ENCODE measurements around the gene MAP2K5. TPM values are rescaled to one million over a fixed set of nuclear protein-coding genes. Genes with fewer than 3 reads are reported as not detected.

Gene MAP2K5
- total RNA-seq, 2 experiments from 2014 or later, result 15.4 to 20.6 TPM

DNA sequence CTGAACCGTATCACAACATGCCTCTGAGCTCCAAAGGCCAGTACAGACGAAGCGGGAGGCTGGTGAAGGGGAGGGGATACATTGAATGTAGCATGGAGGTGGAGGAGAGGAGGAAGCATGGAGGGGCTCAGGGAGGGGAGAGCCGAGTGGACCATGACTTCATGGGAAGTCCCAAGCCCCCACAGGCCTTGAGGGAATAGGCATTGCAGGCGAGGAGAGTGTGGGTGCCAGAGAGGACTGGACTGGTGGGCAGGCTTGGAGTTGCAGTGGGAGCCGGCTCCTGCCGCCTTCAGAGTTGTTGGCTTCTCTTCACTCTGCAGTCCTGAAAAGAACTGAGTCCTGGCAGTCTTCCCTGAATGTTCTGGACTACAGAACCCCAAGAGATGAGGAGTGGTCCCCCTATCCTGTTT lies 300.6 kb downstream of the MAP2K5 start:
- DNase-seq, result no peak
- intact Hi-C loops (cut with micrococcal nuclease), result loop anchor here (5.0 kb wide), 1 partner anchor 209 kb away; the partner anchor contains the start of gene PIAS1
- Mint-ChIP-seq H3K27me3 (ENCODE audit: low read depth) (peaks cover 4% of the 10 kb centered on the region), H3K9me3 (no peaks in the 10 kb centered on the region), H3K36me3 (ENCODE audit: low read depth) (peaks cover 4% of the 10 kb centered on the region), H3K4me1 (ENCODE audit: low read depth) (peaks cover 14% of the 10 kb centered on the region), H3K27ac (no peak overlapping the region), H3K4me3 (no peak overlapping the region)
- CTCF ChIA-PET, result no interaction called here

DNA sequence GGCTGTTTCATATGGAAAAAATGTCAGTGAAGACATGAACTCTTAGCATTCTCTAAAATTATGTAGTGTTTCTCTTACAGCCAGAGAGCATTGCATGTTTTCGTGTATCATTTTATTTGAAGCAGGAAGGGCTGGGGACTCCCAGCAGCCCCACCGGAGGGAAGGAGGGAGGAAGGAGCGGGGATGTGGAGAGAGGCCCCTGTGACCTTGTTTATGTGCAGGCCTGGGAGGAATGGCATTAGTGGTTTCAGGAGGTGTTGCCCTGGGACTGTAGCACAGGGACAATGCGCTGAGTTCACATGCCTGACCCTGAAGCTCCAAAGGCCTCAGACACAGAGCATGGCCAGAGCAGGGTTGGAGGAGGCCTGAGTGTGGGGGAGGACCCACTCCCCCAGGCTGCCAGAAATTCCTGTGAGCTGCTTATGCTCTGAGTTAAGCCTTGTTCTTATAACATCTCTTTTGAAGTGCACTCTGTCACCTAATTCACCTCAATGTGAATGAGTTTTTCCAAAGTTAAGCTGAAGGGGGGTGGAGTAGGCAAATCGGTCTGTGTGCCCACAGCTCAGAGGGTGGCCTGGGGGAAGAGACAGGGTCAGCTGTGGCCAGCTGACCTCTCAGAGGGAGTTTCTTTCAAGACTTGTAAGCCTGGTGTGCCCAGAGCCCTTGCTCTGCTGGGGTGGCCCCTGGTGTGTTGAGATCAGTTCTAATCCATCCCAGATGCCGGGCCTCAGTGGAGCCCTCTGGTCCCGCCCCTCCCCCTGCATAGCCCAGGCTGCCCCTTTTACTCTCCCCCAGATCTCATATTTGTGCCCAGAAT lies 301.3 kb downstream of the MAP2K5 start:
- no peak overlapping the region for H3K4me3 Mint-ChIP-seq
- H3K9me3 Mint-ChIP-seq, result no peaks in the 10 kb centered on the region
- no peak overlapping the region for H3K27ac Mint-ChIP-seq
- CTCF ChIA-PET, result interaction anchor here (1.0 kb wide), 1 partner anchor 386 kb away, joined by 3 read pairs; no protein-coding TSS in a partner anchor
- no peak for DNase-seq
- peaks cover 12% of the 10 kb centered on the region for H3K4me1 Mint-ChIP-seq (ENCODE audit: low read depth)
- H3K36me3 Mint-ChIP-seq (ENCODE audit: low read depth), result peaks cover 4% of the 10 kb centered on the region
- peaks cover 5% of the 10 kb centered on the region for H3K27me3 Mint-ChIP-seq (ENCODE audit: low read depth)
- intact Hi-C loops (cut with micrococcal nuclease), result loop anchor here (5.0 kb wide), 1 partner anchor 209 kb away; the partner anchor contains the start of gene PIAS1

DNA sequence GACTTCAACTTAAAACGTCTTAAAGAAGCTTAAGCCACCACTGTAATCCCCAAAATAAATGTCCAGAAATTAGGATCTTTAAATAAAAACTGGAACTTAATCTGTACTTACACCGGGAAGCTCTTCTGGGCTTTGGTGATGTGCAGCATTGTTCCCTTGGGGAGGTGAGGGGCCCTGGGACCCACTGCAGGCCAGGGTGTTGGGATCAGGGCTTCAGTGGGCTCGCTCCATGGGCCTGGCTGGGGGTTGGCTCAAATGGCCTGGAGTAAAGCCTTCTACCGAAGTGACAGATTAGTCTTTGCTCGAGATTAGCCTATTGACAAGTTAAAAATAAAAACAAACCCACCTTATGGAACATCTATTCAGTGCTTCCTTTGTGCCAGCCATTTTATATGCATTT lies 303.5 kb downstream of the MAP2K5 start:
- CTCF ChIA-PET, result interaction anchor here (1.2 kb wide), 1 partner anchor 17 kb away, joined by 3 read pairs; no protein-coding TSS in a partner anchor
- DNase-seq, result no peak
- H3K4me3 Mint-ChIP-seq, result no peak overlapping the region
- intact Hi-C loops (cut with micrococcal nuclease), result no loop called here
- H3K4me1 Mint-ChIP-seq (ENCODE audit: low read depth), result peaks cover 6% of the 10 kb centered on the region
- H3K27ac Mint-ChIP-seq, result no peak overlapping the region
- H3K27me3 Mint-ChIP-seq (ENCODE audit: low read depth), result peaks cover 2% of the 10 kb centered on the region
- no peaks in the 10 kb centered on the region for H3K9me3 Mint-ChIP-seq
- no peaks in the 10 kb centered on the region for H3K36me3 Mint-ChIP-seq (ENCODE audit: low read depth)

DNA sequence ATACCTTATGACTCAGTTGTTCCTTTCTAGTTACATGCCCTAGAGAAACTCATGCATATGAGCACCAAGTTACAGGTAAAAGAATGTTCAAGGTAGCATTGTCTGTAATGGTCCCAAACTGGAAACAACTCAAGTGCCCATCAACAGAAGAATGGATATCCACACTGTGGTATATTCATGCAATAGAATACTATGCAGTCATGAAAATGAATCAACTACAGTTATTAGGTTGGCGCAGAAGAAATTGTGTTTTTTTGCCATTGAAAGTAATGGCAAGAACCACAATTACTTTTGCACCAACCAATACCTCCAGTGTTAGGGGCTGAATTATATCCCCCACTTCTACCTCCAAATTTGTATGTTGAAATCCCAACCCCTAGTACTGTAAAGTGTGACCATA lies 307.0 kb downstream of the MAP2K5 start:
- Mint-ChIP-seq H3K9me3 (no peaks in the 10 kb centered on the region), H3K27me3 (ENCODE audit: low read depth) (peaks cover 5% of the 10 kb centered on the region), H3K4me3 (no peak overlapping the region), H3K4me1 (ENCODE audit: low read depth) (peaks cover 4% of the 10 kb centered on the region), H3K27ac (no peak overlapping the region), H3K36me3 (ENCODE audit: low read depth) (no peaks in the 10 kb centered on the region)
- intact Hi-C loops (cut with micrococcal nuclease), result no loop called here
- CTCF ChIA-PET, result no interaction called here
- DNase-seq, result no peak

DNA sequence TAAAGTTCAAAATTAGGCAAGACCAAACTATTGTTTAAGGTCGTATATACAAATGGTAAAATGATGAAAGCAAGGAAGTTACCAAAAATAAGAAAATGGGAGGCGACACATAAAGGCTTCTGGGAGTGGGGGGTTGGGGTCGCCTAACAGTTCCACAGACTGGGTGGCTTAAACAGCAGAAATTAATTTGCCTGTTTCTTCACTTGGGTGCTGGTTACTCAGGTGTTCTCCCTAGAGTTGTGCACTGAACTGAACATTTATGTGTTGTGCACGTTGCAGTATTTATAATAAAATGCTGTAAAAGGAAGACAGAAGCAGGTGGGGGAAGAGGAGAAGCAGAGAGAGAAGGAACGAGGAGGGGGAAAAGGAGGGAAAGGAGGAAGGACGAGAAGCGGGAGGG lies 307.8 kb downstream of the MAP2K5 start:
- DNase-seq, result no peak
- CTCF ChIA-PET, result no interaction called here
- Mint-ChIP-seq H3K4me3 (no peak overlapping the region), H3K27ac (no peak overlapping the region), H3K27me3 (ENCODE audit: low read depth) (peaks cover 5% of the 10 kb centered on the region), H3K9me3 (no peaks in the 10 kb centered on the region), H3K36me3 (ENCODE audit: low read depth) (no peaks in the 10 kb centered on the region), H3K4me1 (ENCODE audit: low read depth) (peaks cover 4% of the 10 kb centered on the region)
- intact Hi-C loops (cut with micrococcal nuclease), result no loop called here

DNA sequence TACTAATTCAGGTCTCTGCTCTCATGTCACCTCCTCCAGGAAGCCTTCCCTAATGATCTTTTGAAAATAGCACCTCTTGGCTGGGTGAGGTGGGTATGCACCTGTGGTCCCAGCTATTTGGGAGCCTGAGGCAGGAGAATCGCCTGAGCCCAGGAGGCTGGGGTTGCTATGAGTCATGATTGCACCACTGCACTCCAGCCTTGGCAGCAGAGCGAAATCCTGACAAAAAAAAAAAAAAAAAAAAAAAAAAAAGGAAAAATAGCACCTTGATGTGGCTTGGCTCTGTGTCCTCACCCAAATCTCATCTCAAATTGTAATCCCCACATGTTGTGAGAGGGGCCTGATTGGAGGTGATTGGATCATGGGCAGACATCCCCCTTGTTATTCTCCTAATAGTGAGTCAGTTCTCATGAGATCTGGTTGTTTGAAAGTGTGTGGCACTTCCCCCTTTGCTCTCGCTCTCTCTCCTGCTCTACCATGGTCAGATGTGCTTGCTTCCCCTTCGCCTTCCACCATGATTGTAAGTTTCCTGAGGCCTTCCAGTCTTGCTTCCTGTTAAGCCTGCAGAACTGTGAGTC lies 308.6 kb downstream of the MAP2K5 start:
- CTCF ChIA-PET, result no interaction called here
- Mint-ChIP-seq H3K4me1 (ENCODE audit: low read depth) (peaks cover 8% of the 10 kb centered on the region), H3K9me3 (no peaks in the 10 kb centered on the region), H3K36me3 (ENCODE audit: low read depth) (no peaks in the 10 kb centered on the region), H3K4me3 (no peak overlapping the region), H3K27me3 (ENCODE audit: low read depth) (peaks cover 5% of the 10 kb centered on the region), H3K27ac (no peak overlapping the region)
- no peak for DNase-seq
- intact Hi-C loops (cut with micrococcal nuclease), result no loop called here

DNA sequence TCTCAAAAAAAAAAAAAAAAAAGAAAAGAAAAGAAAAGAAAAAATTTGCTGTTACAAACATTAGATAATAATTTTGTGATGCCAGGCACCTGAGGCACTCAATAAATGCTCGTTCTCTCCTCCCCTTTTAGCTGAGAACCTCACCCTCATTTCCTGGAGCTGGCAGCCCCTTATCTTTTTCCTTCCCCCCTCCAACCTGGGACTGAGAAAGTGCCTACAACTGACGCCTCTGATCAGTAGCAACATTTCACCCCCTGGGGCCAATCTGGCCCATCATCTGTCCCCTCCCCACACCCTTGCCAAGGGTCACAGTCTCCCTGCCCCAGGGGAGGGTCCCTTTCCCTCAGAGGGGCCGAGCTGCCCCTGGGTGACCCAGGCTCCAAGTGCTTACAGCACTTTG lies 309.9 kb downstream of the MAP2K5 start:
- no peak overlapping the region for H3K4me3 Mint-ChIP-seq
- peaks cover 10% of the 10 kb centered on the region for H3K4me1 Mint-ChIP-seq (ENCODE audit: low read depth)
- no peaks in the 10 kb centered on the region for H3K9me3 Mint-ChIP-seq
- intact Hi-C loops (cut with micrococcal nuclease), result no loop called here
- H3K36me3 Mint-ChIP-seq (ENCODE audit: low read depth), result no peaks in the 10 kb centered on the region
- H3K27ac Mint-ChIP-seq, result no peak overlapping the region
- CTCF ChIA-PET, result no interaction called here
- H3K27me3 Mint-ChIP-seq (ENCODE audit: low read depth), result peaks cover 5% of the 10 kb centered on the region
- DNase-seq, result no peak

DNA sequence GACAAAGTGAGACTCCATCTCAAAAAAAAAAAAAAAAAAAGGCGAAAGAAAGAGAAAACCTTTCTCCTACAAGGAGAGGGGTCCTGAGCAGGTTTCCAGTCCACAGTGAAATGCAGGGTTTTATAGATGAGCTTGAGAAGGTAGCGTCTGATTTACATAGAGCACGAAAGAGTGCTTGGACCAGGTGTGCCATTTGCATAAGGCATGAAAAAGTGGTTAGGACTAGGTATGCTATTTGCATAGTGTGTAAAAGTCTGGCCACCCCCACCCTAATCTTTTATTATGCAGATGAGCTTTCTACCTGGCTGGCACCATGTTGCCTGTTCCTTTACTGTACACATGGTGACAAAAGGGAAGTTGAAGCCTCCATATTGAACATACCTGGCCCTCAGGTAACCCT lies 311.0 kb downstream of the MAP2K5 start:
- Mint-ChIP-seq H3K4me3 (no peak overlapping the region), H3K27ac (no peak overlapping the region), H3K36me3 (ENCODE audit: low read depth) (no peaks in the 10 kb centered on the region), H3K27me3 (ENCODE audit: low read depth) (peaks cover 5% of the 10 kb centered on the region), H3K9me3 (no peaks in the 10 kb centered on the region), H3K4me1 (ENCODE audit: low read depth) (peaks cover 10% of the 10 kb centered on the region)
- DNase-seq, result no peak
- CTCF ChIA-PET, result interaction anchor here (1.9 kb wide), 1 partner anchor 10 kb away, joined by 8 read pairs; no protein-coding TSS in a partner anchor
- intact Hi-C loops (cut with micrococcal nuclease), result no loop called here

DNA sequence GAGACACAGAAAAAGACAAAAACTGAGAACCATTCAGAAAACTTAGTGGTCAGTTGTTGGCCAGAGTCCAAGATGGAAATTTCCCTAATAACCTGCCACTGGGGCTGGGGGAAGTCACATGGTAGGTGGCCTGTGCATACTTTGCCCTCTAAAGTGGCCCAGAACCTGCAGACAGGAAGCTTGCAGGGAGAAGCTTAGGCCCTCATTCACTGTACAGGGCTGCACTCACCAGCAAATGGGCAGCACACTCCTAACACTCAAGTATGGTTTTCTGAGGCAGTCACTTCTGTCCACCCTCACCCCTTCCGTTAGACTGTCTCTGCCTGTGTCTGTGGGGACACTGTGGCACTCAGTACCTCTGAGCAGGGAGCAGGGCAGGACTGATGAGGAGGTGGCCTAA lies 311.9 kb downstream of the MAP2K5 start:
- intact Hi-C loops (cut with micrococcal nuclease), result no loop called here
- CTCF ChIA-PET, result interaction anchor here (1.9 kb wide), 1 partner anchor 9 kb away, joined by 8 read pairs; no protein-coding TSS in a partner anchor

DNA sequence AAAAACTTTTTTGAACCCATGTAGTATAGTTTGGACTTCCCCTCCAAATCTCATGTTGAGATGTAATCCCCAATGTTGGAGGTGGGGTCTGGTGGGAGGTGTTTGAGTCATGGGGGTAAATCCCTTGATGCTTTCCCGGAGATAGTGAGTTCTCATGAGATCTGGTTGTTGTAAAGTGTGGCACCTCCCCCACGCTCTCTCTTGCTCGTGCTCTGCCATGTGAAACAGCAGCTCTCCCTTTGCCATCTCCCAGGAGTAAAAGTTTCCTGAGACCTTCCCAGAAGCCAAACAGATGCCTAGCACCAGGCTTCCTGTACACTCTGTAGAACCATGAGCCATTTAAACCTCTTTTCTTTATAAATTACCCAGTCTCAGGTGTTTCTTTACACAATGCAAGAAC lies 313.3 kb downstream of the MAP2K5 start:
- Mint-ChIP-seq H3K27me3 (ENCODE audit: low read depth) (peaks cover 3% of the 10 kb centered on the region), H3K4me3 (no peak overlapping the region), H3K4me1 (ENCODE audit: low read depth) (peaks cover 10% of the 10 kb centered on the region), H3K9me3 (no peaks in the 10 kb centered on the region), H3K36me3 (ENCODE audit: low read depth) (no peaks in the 10 kb centered on the region), H3K27ac (peak overlapping the region; percentile 43)
- intact Hi-C loops (cut with micrococcal nuclease), result loop anchor here (1.0 kb wide), 1 partner anchor 16 kb away; the partner anchor contains the start of gene RNU6-1
- peak; percentile 65 for DNase-seq
- CTCF ChIA-PET, result interaction anchor here (0.9 kb wide), 1 partner anchor 338 kb away, joined by 5 read pairs; no protein-coding TSS in a partner anchor

More for the DNA sequence above, 311.9 kb downstream of the MAP2K5 start:
- H3K36me3 Mint-ChIP-seq (ENCODE audit: low read depth), result no peaks in the 10 kb centered on the region
- H3K4me1 Mint-ChIP-seq (ENCODE audit: low read depth), result peaks cover 10% of the 10 kb centered on the region
- H3K9me3 Mint-ChIP-seq, result no peaks in the 10 kb centered on the region
- no peak overlapping the region for H3K27ac Mint-ChIP-seq
- no peak overlapping the region for H3K4me3 Mint-ChIP-seq
- peaks cover 3% of the 10 kb centered on the region for H3K27me3 Mint-ChIP-seq (ENCODE audit: low read depth)
- DNase-seq, result no peak

Measured in activated naive CD4-positive, alpha-beta T cell treated with anti-CD3 and anti-CD28 coated beads for 36 hours (primary cell).